NCI-H2107 (cell line): ENCODE measurements around the gene SERGEF.

Source experiments
- DNase-seq: peaks from one replicate; lab custom pipeline; 2025; lab: John Stamatoyannopoulos, UW

Gene SERGEF

GRCh38 chr11:17813391-17814059 is 199.3 kb downstream of the SERGEF start:
- no peak for DNase-seq

- DNase-seq, result no peak
Measured at GRCh38 chr11:17812865-17813187, 200.0 kb downstream of the SERGEF start.

GRCh38 chr11:17812091-17812864 is 200.6 kb downstream of the SERGEF start:
- DNase-seq, result no peak

- DNase-seq, result no peak
Measured at GRCh38 chr11:17811352-17811751, 201.5 kb downstream of the SERGEF start.

- no peak for DNase-seq
Measured at GRCh38 chr11:17810746-17811145, 202.1 kb downstream of the SERGEF start.

GRCh38 chr11:17810041-17810440 is 202.8 kb downstream of the SERGEF start:
- no peak for DNase-seq

- no peak for DNase-seq
Measured at GRCh38 chr11:17807034-17807433, 205.8 kb downstream of the SERGEF start.

GRCh38 chr11:17805873-17806272 is 207.0 kb downstream of the SERGEF start:
- no peak for DNase-seq

GRCh38 chr11:17805043-17805442 is 207.8 kb downstream of the SERGEF start:
- no peak for DNase-seq

GRCh38 chr11:17803754-17804334 is 209.0 kb downstream of the SERGEF start:
- DNase-seq, result peak; percentile 30

- DNase-seq, result no peak
Measured at GRCh38 chr11:17802491-17802890, 210.4 kb downstream of the SERGEF start.

- no peak for DNase-seq
Measured at GRCh38 chr11:17801166-17801565, 211.7 kb downstream of the SERGEF start.

- no peak for DNase-seq
Measured at GRCh38 chr11:17799147-17799546, 213.7 kb downstream of the SERGEF start.

GRCh38 chr11:17798716-17799115 is 214.1 kb downstream of the SERGEF start:
- no peak for DNase-seq

- DNase-seq, result no peak
Measured at GRCh38 chr11:17798253-17798652, 214.6 kb downstream of the SERGEF start.

- no peak for DNase-seq
Measured at GRCh38 chr11:17796154-17796553, 216.7 kb downstream of the SERGEF start.

- DNase-seq, result no peak
Measured at GRCh38 chr11:17794981-17795380, 217.9 kb downstream of the SERGEF start.

- no peak for DNase-seq
Measured at GRCh38 chr11:17793642-17794170, 219.1 kb downstream of the SERGEF start.

- no peak for DNase-seq
Measured at GRCh38 chr11:17792161-17792560, 220.7 kb downstream of the SERGEF start.

- no peak for DNase-seq
Measured at GRCh38 chr11:17791144-17791543, 221.7 kb downstream of the SERGEF start.

GRCh38 chr11:17790453-17790852 is 222.4 kb downstream of the SERGEF start:
- DNase-seq, result no peak

GRCh38 chr11:17788084-17788483 is 224.8 kb downstream of the SERGEF start:
- no peak for DNase-seq
